ENCODE data around the gene ANKRD44.

GRCh38 chr2:197121756-197122385 lies 188.7 kb downstream of the ANKRD44 start:
- TF ChIP-seq CTCF (IDR thresholded peaks at IDR 0.05) (no peak), EZH2 (IDR thresholded peaks at IDR 0.05) (no peak), EZH2phosphoT487 (IDR thresholded peaks at IDR 0.05) (no peak)
